Stimulated activated CD8-positive, alpha-beta memory T cell treated with anti-CD3 and anti-CD28 coated beads, Interleukin-4, amount 100 ng/mL, for 48 hours (primary cell): ENCODE data around the gene PPP1R10.

Source experiments
- DNase-seq: peaks from one replicate; pipeline ENCODE4 v3.0.0-alpha.2; 2020

PPP1R10 gene

GRCh38 chr6:30555816-30556065 lies 61.3 kb downstream of the PPP1R10 start:
- DNase-seq: no peak

- peak; percentile 42 for DNase-seq
Observed at GRCh38 chr6:30554962-30555815, 61.9 kb downstream of the PPP1R10 start.

- no peak for DNase-seq
Observed at GRCh38 chr6:30554404-30554803, 62.6 kb downstream of the PPP1R10 start.
